Activated CD4-positive, alpha-beta T cell treated with anti-CD3 and anti-CD28 coated beads for 1 hour (primary cell): ENCODE data around the gene SLC26A1.
"Not testable (repeated sequence)": the region's sequence is repeated elsewhere in the genome, so short reads cannot be mapped to it uniquely, and the experiment has no call there.

ENCODE experiments used
- DNase-seq: peaks from one replicate; pipeline ENCODE4 v3.0.0-alpha.2; 2020

The SLC26A1 gene

DNA sequence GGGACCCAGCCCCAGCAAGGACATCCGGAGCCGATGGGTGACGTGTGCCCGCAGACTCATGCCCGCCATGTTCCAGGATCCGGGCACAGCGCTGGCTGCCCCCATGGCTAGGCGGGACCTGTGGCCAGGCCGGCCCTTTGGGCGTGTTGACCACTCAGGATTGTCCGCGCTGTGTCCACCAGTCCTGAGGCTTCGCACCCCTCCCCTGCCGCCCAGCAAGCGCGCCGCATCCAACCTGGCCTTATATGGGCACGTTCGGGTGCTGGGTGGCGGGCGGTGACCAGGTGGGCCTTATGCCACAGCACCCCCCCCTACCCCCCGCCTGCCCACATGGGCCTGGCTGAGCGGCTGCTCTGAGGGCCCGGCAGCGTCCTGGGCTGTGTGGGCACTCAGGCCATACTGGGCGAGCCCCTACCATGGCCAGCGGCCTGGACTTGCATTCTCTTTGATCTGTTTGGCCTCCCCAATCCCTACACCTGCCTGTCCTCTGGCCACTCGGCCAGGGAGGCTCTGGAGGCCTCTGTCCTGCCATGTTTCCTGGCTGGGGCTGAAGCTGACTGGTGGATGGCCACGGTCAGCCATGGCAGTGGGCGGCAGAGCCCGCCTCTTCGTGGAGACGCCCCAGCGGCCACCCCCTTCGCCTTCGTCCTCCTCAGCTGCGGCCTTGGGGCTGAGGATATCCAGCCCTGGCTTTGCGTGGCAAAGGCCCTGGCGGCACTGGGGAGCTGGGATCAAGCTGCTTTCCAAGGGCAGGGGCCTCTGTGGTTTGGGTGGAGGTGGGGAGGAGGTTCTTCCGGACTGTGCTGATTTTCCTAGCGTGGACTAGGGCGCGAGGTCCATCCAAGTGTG, 20.2 kb upstream of the SLC26A1 start:
- no peak for DNase-seq

DNA sequence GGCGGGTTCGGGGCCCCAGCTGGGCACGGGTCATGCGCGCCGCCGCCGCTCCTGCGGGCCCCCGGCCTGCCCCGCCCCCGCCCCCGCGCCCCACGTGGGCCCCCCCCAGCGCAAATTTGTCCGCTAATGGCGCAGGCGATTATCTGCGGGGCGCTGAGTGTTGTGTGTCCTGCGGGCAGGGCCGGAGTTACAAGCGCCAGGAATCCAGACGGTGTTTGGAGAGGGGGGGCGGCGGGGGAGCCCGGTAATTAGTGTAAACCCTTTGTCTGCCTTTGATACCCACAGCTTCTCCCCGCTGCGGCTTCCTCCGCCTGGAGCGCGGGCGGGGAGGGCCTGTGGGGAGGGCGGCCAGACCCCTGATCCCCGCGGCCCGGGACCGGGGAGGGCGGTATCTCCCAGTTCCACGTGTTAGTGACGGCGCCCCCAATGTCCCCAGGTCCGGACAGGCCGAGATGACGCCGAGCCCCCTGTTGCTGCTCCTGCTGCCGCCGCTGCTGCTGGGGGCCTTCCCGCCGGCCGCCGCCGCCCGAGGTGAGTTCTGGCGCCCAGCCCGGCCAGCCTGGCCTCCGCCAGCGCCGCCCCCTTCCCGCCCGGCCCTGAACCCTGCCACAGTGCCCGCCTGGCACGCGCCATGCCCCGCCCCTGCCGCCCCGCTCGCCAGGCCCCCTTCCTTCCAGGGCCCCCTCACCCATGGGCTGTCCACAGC, 19.0 kb upstream of the SLC26A1 start:
- DNase-seq = no peak

DNA sequence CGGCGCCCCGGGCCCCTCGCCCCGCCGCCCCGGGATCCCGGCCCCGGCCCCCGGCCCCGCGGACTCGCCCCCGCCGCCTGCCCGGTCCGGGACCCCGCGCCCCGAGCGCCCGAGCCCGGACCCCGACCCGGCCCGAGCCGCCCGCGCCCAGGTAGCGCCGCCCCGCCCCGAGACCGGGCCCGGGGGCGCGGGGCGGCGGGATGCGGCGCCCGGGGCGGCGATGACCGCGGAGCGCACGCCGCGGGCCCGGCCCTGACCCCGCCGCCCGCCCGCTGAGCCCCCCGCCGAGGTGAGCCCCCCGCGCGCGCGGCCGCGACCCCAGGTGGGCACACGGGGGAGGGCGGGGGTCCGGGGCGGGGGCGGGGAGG, 18.4 kb upstream of the SLC26A1 start:
- no peak for DNase-seq

DNA sequence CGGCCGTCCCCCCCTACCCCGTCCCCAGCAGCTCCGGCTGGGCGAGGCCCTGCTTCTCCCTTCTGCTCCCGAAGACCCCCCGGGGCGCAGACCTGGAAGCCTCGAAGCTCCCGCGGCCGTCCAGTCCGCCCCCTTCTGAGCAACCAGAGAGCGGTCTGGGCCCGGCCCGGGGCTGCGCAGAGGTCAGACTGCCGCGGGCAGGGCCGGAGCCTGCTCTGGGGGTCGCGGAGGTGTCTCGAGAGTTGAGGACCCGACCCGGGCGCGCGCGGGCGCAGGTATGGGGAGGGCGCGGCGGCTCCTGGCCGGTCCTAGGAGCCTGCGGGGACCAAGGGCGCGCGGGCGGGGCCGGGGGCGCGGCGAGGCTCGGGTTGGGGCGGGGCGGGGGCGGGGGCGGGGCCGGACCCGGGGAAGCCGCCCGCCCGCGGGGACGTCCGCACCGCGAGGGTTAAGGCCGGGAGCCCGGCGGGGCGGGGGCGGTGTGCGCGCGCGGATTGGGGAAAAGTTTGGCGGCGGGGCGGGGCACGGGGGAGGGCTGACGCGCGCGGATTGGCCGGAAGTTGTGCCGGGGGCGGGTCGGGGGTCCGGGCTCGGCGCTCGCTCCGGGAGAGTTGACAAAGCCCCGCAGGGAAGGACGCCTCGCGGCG, 17.9 kb upstream of the SLC26A1 start, which contains the start of gene FGFRL1:
Gene FGFRL1, plus strand, starts transcription at position 605 of the 644 bp plus-strand sequence. CDS start 860 bp downstream, outside the sequence.
- DNase-seq = peak; percentile 88

DNA sequence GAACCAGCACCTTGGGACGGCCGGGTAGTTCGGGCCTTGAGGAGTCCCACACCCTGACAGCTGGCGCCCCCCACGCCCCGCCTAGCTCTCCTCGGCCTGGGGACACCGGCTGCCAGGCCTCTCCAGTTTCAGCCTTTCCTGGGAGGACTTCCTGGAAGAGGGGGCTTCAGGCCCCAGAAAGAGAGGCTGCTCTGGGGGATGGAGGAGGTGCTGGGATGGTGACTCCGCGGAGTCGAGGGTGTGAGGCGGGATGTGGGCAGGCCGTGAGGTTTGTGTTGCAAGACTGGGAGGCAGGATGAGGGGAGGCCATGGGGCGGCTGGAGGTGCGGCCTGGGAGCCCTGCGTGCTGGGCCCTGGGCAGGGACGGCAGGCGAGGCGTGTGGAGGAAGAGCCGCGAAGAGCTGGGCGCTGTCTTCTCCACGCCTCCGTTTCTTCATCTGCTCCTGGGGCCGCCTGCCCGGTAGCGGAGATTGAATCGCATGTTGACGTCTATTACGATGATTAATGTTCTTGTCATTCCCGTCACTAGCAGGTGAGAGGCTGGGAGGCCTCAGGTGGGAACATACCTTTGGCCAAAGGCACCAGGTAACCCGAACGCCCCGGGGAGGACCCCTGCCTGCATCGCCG, 17.3 kb upstream of the SLC26A1 start:
- DNase-seq = peak; percentile 37

DNA sequence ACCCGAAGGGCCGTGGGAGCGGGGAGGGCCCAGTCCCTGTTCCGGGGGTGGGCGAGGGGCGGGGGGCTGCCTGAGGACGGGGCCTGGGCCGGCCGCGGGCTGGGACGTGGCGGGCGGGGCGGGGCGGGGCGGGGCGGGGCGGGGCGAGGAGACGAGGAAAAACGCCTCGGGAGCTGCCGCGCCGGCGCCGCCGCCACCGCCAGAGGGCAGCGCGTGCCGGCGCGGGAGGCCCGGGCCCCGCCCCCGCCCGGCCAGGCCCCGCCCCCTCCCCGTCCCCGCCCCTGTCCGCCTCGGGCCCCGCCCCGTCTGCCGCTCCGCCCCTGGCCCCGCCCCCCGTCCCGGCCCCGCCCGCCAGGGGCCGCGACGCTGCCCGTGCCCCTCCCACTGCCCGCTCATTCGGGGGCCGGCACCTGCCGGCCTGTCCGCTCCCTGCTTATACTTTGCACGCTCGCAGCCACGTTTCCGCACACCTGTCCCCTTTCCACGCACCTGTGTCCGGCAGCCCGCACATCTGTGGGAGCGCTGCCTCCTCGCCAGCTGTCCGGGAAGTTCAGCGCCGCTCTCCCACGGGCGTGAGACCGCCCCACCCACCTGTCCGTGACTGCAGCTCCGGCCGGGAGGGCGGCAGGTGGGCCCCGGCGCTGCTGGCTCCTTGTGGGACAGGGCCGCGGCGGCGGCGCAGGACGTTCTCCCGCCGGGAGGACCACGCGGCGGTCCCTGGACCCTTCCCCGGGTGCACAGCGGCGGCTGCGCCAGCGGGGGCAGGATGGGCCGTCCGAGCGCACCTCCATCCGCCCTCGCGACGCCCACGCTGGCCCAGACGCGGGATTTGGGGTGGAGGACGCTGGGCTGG, 16.6 kb upstream of the SLC26A1 start:
- DNase-seq = peak; percentile 67

DNA sequence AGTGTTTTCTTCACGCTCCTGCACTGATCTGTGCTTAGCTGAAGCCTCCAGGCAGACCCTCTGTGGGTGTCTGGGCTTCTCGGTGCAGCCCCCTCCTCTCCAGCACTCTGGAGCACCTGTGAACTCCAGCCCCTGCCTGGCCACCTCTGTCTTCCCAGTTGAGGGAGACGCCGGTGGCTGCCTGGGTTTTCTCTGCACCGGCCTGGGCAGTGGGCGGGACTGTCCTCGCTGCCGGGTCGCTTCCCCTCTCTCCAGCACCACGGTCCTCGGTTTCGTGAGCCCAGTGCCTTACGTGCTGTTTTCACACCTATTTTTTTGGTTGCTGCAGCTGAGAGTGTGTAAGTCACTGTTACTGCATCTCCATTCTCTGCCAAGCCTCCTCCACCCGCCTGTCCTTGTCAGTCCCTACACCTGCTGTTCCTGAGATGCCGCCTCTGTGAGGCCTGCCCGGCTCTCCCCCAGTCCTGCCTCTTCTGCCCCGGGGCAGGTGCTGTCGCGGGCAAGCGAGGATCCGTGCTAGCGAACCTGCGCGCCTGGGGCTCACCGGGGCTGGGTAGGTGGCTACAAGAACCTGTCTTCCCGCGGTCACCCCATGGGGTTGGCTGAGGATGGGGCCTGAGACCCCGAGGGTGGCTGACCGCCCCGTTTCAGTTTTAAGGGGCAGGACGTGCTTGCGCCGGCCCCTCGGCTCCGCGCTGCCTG, 15.8 kb upstream of the SLC26A1 start:
- peak; percentile 26 for DNase-seq

DNA sequence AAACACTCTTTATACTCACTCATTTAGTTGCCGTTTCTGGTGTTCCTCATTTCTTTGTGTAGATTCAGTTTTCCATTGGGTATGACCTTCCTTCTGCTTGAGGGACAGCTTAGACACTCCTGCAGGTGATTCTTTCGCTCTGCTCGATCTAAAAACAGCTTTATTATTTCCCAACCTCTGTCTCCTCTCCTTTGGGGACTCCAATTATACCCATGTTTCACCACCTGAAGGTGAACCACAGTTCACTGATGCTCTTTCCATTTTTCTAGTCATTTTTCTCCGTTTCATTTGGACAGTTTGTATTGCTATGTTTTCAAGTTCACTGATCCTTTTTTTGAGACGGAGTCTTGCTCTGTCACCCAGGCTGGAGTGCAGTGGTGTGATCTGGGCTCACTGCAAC, 13.7 kb upstream of the SLC26A1 start:
- DNase-seq = no peak

DNA sequence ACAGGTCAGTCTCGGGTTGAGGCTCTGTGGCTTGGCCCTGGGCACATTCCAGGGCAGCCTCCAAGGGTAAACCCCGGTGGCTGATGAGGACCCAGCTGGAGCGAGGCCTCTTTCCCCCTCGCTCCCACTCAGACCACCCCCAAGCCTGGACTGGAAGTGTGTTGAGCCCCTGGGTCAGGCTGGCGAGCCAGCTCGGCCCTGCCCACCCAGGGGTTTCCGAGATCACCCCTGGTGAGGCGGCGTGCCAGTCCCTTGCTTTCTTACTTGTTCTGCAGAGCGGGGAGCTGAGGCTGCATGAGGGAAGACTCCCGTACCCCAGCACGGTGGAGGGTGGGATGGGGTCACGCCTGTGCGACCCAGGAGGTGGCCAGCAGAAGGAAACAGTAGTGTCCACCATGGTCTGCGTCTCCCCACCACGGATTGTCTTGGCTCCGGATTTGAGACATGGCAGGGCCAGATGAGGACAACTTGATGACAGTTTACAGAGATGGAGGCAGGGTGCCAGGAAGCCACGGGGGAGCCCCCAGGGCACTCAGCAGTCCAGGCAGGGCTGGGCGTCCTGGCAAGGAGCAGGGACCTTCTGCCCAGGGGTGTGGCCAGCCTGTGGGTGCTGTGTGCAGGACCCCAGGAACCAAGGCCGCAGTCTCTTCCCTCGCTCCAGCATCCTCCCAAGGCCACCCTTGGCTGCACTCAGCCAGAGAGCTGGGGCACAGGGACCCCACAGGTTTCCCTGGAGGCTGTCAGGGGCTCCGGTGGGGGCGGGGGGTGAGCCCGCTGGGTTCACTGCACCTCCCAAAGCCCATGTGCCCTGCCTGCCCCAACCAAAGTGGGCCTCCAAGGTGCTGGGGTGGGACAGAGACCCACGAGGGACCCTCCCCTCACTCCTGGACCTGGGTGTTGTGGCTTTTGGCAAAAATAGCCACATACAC, 11.6 kb upstream of the SLC26A1 start:
- no peak for DNase-seq

DNA sequence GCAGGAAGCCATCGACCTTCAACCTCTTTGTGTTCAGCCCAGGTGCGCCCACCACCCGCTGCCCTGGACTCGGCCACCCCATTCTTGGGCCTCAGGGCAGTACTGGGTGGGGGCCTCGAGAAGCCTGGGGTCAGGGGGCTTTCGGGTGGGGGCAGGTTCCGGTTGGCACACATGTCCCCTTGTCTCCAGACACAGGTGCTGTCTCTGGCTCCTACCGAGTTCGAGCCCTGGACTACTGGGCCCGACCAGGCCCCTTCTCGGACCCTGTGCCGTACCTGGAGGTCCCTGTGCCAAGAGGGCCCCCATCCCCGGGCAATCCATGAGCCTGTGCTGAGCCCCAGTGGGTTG, 10.8 kb upstream of the SLC26A1 start:
- no peak for DNase-seq

DNA sequence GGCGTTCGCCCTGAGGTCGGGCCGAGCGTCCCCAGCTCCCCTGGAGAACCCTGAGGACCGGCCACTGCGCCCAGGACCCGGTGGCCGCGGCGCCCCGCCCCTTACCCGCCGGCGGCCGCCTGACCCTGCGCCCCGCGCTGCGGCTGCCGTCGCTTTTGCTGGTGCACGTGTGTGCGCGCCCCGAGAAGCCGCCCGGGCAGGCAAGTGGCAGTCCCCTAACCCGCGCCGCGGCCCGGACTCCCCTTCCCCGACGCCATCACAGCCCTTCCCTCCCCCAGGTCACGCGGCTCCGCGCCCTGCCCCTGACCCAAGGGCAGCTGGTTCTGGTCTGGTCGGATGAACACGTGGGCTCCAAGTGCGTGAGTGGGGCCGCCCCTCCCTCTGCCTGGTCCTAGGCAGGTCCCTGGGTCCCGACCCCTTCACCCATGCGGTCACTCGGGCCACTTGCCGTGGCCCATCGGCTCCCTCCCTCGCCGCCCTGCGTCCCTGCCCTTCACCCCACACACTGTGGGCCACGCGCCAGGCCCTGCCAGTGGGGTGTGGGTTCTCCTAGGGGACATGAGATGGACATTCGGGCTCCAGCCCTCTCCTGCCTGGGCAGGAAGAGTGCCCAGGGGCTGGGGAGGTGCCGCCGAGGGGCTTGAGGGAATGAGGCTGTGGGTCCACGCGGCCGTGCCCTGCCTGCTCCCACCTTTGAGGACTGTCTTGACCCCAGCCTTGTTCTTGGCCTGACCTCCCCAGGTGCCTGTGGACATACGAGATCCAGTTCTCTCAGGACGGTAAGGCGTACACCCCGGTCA, 10.3 kb upstream of the SLC26A1 start:
- no peak for DNase-seq

DNA sequence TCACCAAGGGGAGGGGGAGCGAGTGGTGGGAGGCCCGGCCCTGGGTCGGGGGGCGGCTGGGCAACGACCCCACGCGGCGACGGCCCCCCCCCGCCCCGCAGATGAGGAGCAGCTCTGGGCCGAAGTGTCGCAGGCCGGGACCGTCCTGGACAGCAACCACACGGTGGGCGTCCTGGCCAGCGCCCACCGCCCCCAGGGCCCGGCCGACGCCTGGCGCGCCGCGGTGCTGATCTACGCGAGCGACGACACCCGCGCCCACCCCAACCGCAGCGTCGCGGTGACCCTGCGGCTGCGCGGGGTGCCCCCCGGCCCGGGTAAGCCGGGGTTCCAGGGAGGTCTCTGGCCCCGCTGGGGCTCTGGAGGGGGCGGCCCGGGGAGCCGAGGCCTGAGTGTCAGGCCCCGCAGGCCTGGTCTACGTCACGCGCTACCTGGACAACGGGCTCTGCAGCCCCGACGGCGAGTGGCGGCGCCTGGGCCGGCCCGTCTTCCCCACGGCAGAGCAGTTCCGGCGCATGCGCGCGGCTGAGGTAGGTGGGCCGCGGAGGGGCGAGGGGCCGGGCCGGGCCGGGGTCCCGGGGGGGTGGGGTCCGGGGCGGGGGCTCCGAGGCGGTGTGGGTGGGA, 9.5 kb upstream of the SLC26A1 start:
- DNase-seq = no peak

DNA sequence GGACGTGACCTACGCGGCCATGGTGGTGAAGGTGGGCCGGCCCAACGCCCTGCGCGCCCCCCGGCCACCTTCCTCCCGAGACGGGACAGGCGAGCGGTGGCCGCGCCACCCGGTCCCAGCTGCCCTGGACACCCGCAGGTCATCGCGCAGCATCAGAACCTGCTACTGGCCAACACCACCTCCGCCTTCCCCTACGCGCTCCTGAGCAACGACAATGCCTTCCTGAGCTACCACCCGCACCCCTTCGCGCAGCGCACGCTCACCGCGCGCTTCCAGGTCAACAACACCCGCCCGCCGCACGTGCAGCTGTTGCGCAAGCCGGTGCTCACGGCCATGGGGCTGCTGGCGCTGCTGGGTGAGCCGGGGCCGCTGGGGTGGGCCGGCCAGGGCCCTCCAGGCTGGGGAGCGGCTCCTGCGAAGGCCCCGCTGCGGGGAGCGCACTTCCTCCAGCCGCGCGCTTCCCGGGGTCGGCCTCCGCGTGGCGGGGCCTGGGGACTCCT, 9.0 kb upstream of the SLC26A1 start:
- no peak for DNase-seq

DNA sequence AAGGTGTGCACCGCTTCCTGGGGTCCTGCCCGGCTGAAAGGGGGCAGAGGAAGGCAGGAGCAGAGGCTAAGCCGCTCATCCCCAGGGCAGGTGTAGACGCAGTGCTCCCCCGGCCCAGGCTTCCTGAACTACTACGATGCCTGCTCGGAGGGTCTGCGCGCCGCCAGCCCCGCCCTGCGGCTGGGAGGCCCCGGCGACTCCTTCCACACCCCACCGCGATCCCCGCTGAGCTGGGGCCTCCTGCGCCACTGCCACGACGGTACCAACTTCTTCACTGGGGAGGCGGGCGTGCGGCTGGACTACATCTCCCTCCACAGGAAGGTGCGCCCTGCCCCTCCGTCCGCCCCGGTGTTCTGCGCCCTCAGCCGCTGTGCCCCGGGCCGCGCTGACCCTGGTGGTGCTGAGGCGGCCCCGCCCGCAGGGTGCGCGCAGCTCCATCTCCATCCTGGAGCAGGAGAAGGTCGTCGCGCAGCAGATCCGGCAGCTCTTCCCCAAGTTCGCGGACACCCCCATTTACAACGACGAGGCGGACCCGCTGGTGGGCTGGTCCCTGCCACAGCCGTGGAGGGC, 8.4 kb upstream of the SLC26A1 start:
- DNase-seq = no peak

DNA sequence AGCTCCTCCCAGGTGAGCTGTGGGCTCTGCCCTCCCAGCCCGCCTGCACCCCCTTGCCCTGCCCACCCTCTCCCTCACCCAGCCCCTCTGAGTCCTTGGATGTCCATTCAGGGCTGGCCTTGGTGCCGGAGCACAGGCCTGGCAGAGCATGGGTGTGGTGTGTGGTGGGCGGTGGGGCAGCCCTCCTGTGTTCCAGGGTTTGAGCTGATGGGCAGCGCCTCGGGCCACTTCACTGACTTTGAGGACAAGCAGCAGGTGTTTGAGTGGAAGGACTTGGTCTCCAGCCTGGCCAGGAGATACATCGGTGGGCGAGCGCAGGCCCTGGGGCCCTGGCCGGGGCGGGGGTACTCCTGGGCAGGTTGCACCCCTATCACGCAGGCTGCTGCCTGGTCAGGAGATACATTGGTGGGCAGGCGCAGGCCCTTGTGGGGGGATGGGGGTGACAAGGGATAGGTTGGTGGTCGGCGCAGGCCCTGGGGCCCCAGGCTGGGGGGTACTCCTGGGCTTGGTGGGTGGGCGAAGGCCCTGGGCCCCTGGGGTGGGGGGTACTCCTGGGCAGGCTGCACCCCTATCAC, 7.6 kb upstream of the SLC26A1 start:
- DNase-seq = no peak

DNA sequence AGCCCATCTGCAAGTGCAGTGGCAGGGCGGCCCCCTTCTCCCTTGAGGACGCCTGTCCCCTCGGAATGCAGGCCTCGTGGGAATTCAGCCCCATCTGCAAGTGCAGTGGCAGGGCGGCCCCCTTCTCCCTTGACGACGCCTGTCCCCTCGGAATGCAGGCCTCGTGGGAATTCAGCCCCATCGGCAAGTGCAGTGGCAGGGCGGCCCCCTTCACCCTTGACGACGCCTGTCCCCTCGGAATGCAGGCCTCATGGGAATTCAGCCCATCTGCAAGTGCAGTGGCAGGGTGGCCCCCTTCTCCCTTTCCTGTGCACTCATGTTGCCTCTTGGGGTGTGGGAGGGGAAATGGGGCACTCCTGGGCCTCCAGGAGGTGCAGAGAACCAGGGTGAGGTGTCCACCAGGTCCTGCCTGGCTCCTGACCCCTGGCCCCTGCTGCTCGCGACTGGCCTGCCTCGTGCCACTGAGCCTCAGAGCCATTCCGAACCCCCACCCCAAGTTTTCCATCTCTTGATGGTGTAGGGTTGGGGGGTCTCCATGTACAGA, 6.8 kb upstream of the SLC26A1 start:
- no peak for DNase-seq

DNA sequence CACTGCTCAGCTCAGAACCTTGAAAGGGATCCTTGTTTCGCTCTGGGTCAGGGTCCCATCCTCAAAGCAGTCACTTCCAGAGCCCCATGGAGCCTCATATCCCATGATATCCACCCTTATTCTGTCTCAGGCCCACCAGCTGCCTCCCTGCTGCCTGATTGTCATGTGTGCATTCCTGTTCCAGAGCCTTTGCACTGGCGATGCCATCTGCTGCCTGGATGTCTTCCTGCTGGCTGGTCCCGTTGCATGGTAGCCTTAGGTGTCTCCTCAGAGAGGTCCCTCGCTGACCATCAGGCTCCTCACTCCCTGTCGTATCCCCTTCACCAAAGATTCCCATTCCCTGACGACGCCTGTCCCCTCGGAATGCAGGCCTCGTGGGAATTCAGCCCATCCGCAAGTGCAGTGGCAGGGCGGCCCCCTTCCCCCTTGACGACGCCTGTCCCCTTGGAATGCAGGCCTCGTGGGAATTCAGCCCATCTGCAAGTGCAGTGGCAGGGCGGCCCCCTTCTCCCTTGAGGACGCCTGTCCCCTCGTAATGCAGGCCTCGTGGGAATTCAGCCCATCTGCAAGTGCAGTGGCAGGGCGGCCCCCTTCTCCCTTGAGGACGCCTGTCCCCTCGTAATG, 6.1 kb upstream of the SLC26A1 start:
- DNase-seq = not testable (repeated sequence)
